NB4 (cell line): ENCODE data around the gene ACKR3.

Source experiments
- POLR2A ChIP-seq: IDR thresholded peaks from 2 replicates; pipeline ENCODE4 v1.6.1; 2011; ENCODE audit warnings: mild to moderate bottlenecking; ENCODE audit not compliant: insufficient read length; ENCODE audit errors: extremely low read depth
- TF ChIP-seq, protein P1 (sequence below): IDR thresholded peaks from one replicate; pipeline ENCODE4 v1.5.1; 2012; ENCODE audit warnings: low read depth, low read length

DNA sequence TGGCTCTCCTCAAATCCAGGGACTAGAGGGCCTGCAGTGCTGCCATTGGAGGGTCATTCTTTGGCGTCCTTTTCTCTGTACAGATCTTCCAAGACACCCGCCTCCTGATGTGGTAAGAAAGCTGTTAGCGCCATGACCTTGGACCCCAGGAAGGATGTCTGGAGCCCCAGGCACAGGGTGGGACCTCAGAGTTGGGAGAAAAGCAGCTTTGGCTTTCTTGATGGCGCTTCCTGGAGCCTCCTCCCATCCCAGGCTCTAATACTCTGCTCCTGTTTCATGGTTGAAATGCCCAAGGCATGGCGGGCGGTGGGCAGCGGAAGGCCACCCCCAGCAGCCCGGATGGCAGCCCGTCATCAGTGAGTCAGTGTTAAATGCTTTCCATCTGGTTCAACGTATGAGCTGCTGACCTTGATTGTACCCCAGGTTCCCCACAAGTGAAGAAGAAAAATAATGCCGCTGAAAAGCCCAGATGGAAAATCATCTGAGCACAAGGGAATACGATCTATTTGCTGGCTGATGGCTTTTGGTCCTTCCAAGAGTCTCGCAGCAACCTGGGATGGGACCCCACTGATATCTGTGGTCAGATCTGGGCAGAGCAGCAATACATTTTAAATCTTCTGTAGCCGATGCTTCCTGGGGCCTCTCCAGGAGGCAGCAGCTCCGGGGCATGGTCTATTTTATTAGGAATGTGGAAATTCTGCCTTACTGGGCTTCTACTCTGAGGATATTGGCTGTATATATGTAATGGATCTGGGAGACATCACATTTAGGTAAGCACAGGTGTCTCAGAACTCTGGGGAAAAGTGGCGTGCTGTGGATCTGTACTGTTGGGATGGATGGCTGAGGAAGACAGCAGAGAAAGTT lies 15.1 kb downstream of the ACKR3 start:
- TF ChIP-seq, protein P1, sequence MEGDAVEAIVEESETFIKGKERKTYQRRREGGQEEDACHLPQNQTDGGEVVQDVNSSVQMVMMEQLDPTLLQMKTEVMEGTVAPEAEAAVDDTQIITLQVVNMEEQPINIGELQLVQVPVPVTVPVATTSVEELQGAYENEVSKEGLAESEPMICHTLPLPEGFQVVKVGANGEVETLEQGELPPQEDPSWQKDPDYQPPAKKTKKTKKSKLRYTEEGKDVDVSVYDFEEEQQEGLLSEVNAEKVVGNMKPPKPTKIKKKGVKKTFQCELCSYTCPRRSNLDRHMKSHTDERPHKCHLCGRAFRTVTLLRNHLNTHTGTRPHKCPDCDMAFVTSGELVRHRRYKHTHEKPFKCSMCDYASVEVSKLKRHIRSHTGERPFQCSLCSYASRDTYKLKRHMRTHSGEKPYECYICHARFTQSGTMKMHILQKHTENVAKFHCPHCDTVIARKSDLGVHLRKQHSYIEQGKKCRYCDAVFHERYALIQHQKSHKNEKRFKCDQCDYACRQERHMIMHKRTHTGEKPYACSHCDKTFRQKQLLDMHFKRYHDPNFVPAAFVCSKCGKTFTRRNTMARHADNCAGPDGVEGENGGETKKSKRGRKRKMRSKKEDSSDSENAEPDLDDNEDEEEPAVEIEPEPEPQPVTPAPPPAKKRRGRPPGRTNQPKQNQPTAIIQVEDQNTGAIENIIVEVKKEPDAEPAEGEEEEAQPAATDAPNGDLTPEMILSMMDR = no peak
- TF ChIP-seq POLR2A = no peak
